Measurements from ENCODE around the gene ARHGAP8. TPM values are rescaled to one million over a fixed set of nuclear protein-coding genes. Genes with fewer than 3 reads are reported as not detected.
"Not testable (repeated sequence)": the region's sequence is repeated elsewhere in the genome, so short reads cannot be mapped to it uniquely, and the experiment has no call there.

ARHGAP8 gene
- total RNA-seq, 4 donors from 2014 or later, result 1.5 to 6.9 (median 4.2) TPM

GRCh38 chr22:44848296-44848741 is 95.9 kb downstream of the ARHGAP8 start:
- TF ChIP-seq EP300 (IDR thresholded peaks at IDR 0.05) (no peak), POLR2A (IDR thresholded peaks at IDR 0.05) (no peak), CTCF (IDR thresholded peaks at IDR 0.05) (no peak), POLR2AphosphoS5 (IDR thresholded peaks at IDR 0.05) (no peak)
- no peak for DNase-seq (ENCODE audit: low spot score in 2 of 2)
- H3K4me3 ChIP-seq, result no peak overlapping the region
- H3K27ac ChIP-seq, result no peak overlapping the region
- no peaks in the 10 kb centered on the region for H3K9me3 ChIP-seq
- no peaks in the 10 kb centered on the region for H3K4me1 ChIP-seq
- 66% methylated on average over 10 of the region's 14 CpGs for WGBS
- H3K27me3 ChIP-seq, result no peaks in the 10 kb centered on the region
- H3K36me3 ChIP-seq, result no peaks in the 10 kb centered on the region

GRCh38 chr22:44848791-44849420 is 96.5 kb downstream of the ARHGAP8 start:
- WGBS, result 92% methylated on average over 5 of the region's 21 CpGs
- Histone ChIP-seq H3K36me3 (no peaks in the 10 kb centered on the region), H3K9me3 (no peaks in the 10 kb centered on the region), H3K27ac (no peak overlapping the region), H3K4me1 (no peaks in the 10 kb centered on the region), H3K4me3 (no peak overlapping the region), H3K27me3 (no peaks in the 10 kb centered on the region)
- DNase-seq (ENCODE audit: low spot score in 2 of 2), result no peak
- TF ChIP-seq EP300 (IDR thresholded peaks at IDR 0.05), result no peak
- no peak for TF ChIP-seq POLR2A (IDR thresholded peaks at IDR 0.05)
- TF ChIP-seq POLR2AphosphoS5 (IDR thresholded peaks at IDR 0.05), result no peak
- no peak for TF ChIP-seq CTCF (IDR thresholded peaks at IDR 0.05)

GRCh38 chr22:44850946-44851345 is 98.6 kb downstream of the ARHGAP8 start:
- no peaks in the 10 kb centered on the region for H3K36me3 ChIP-seq
- no peaks in the 10 kb centered on the region for H3K9me3 ChIP-seq
- 71% methylated on average over 6 of the region's 6 CpGs for WGBS
- no peak for TF ChIP-seq POLR2AphosphoS5 (IDR thresholded peaks at IDR 0.05)
- no peak overlapping the region for H3K4me3 ChIP-seq
- H3K27me3 ChIP-seq, result no peaks in the 10 kb centered on the region
- no peaks in the 10 kb centered on the region for H3K4me1 ChIP-seq
- peak in 1 of 2 donors; percentile 10 for DNase-seq (ENCODE audit: low spot score in 2 of 2)
- H3K27ac ChIP-seq, result no peak overlapping the region

- H3K27ac ChIP-seq, H3K4me3 ChIP-seq, H3K27me3 ChIP-seq, H3K4me1 ChIP-seq, H3K9me3 ChIP-seq, H3K36me3 ChIP-seq: not testable (repeated sequence)
- peak; percentile 31 to 35 for DNase-seq (ENCODE audit: low spot score in 2 of 2)
- WGBS, result 86% methylated on average over 8 of the region's 8 CpGs
Measured at GRCh38 chr22:44854641-44855040, 102.3 kb downstream of the ARHGAP8 start.

- Histone ChIP-seq H3K4me3 (no peak overlapping the region), H3K27ac (no peak overlapping the region), H3K36me3 (no peaks in the 10 kb centered on the region), H3K4me1 (no peaks in the 10 kb centered on the region), H3K27me3 (no peaks in the 10 kb centered on the region), H3K9me3 (no peaks in the 10 kb centered on the region)
- TF ChIP-seq CTCF (IDR thresholded peaks at IDR 0.05) (no peak), POLR2AphosphoS5 (IDR thresholded peaks at IDR 0.05) (no peak), EP300 (IDR thresholded peaks at IDR 0.05) (no peak), POLR2A (IDR thresholded peaks at IDR 0.05) (no peak)
- WGBS, result 88% methylated on average over 5 of the region's 5 CpGs
- peak in 1 of 2 donors; percentile 28 for DNase-seq (ENCODE audit: low spot score in 2 of 2)
Measured at GRCh38 chr22:44855855-44856254, 103.5 kb downstream of the ARHGAP8 start.

- 48% methylated on average over 7 of the region's 7 CpGs for WGBS
- not testable (repeated sequence) for H3K9me3 ChIP-seq; H3K27me3 ChIP-seq; H3K4me3 ChIP-seq; DNase-seq (ENCODE audit: low spot score in 2 of 2); H3K36me3 ChIP-seq; H3K27ac ChIP-seq; H3K4me1 ChIP-seq
Measured at GRCh38 chr22:44858819-44859218, 106.4 kb downstream of the ARHGAP8 start.

GRCh38 chr22:44859641-44860040 is 107.3 kb downstream of the ARHGAP8 start:
- TF ChIP-seq POLR2AphosphoS5 (IDR thresholded peaks at IDR 0.05) (no peak), POLR2A (IDR thresholded peaks at IDR 0.05) (no peak), CTCF (IDR thresholded peaks at IDR 0.05) (no peak), EP300 (IDR thresholded peaks at IDR 0.05) (no peak)
- peaks cover 5% of the 10 kb centered on the region for H3K36me3 ChIP-seq
- no peaks in the 10 kb centered on the region for H3K9me3 ChIP-seq
- H3K27ac ChIP-seq, result no peak overlapping the region
- no peaks in the 10 kb centered on the region for H3K27me3 ChIP-seq
- 94% methylated on average over 12 of the region's 13 CpGs for WGBS
- no peak overlapping the region for H3K4me3 ChIP-seq
- no peak for DNase-seq (ENCODE audit: low spot score in 2 of 2)
- no peaks in the 10 kb centered on the region for H3K4me1 ChIP-seq
